ENCODE results near the gene TCF4. TPM values are rescaled to one million over a fixed set of nuclear protein-coding genes. Genes with fewer than 3 reads are reported as not detected.

TCF4 gene
- polyA plus RNA-seq, 1 of the 3 experiments (the other 2 are of a cell fraction) = 39.1 TPM

DNA sequence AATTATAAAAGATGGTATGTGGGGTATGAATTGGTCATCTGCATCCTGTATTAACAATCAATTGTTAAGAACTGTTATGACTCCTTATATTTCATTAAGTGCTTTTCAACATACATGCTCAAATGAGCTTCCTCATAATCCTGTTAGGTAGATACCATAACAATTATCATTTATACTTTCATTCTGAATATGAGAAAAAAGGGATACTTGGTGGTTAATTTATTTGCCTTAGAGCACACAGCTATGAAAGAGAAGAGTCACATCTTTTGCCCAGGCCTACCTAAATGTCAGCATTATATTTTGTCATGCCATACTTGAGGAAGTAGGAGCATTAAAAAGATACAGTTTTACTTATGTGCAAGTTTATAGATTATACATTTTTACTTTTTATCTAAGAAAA, 169.6 kb downstream of the TCF4 start:
- no peaks in the 10 kb centered on the region for H3K36me3 ChIP-seq (replicated peaks in 1 of 2; ENCODE audit: control insufficient read depth in 1 of 2, insufficient read depth in 2 of 2, low read length in 1 of 2)
- ChIA-PET CTCF (interaction anchor here (1.1 to 1.3 kb wide), 3 partner anchors 8 to 27 kb away, joined by 3 to 4 read pairs (median 3); no protein-coding TSS in a partner anchor), POLR2A (no interaction called here)
- H3K9me2 ChIP-seq = no peaks in the 10 kb centered on the region
- no peaks in the 10 kb centered on the region for H3K27me3 ChIP-seq (ENCODE audit: insufficient read depth)
- H3F3A ChIP-seq (replicated peaks; ENCODE audit: insufficient read depth) = peaks cover 10% of the 10 kb centered on the region
- H3K9ac ChIP-seq = no peak overlapping the region
- H4K20me1 ChIP-seq (ENCODE audit: insufficient read depth) = no peaks in the 10 kb centered on the region
- H3K9me3 ChIP-seq = no peaks in the 10 kb centered on the region
- 0 out of 2 replicates have a peak overlapping the region, but pooled peaks have one; percentile 32 for H3K4me2 ChIP-seq
- no peak for TF ChIP-seq SIN3A (IDR thresholded peaks at IDR 0.05; ENCODE audit: borderline replicate concordance, low read depth, low read length)
- TF ChIP-seq TCF12 (IDR thresholded peaks at IDR 0.05) = no peak
- no peak for TF ChIP-seq FOXJ3 (CRISPR knock-in tag; IDR thresholded peaks at IDR 0.05)
- no peak for TF ChIP-seq RCOR1 (IDR thresholded peaks at IDR 0.05; ENCODE audit: low read length)
- TF ChIP-seq USF2 (IDR thresholded peaks at IDR 0.05; ENCODE audit: borderline replicate concordance, low read depth, low read length) = no peak
- TF ChIP-seq POLR2AphosphoS5 (IDR thresholded peaks at IDR 0.05; ENCODE audit: low read depth, low read length) = no peak
- no peak for TF ChIP-seq CHD2 (IDR thresholded peaks at IDR 0.05; ENCODE audit: low read length, partially characterized antibody)
- TF ChIP-seq MEF2A (IDR thresholded peaks at IDR 0.05; ENCODE audit: borderline replicate concordance, low read depth) = no peak
- no peak for TF ChIP-seq MAX (IDR thresholded peaks at IDR 0.05; ENCODE audit: low read depth)
- no peak for TF ChIP-seq NFIC (IDR thresholded peaks at IDR 0.05; ENCODE audit: borderline replicate concordance)
- TF ChIP-seq JUND (IDR thresholded peaks at IDR 0.05) = no peak
- no peak for TF ChIP-seq EZH2phosphoT487 (IDR thresholded peaks at IDR 0.05; ENCODE audit: borderline replicate concordance, low read depth)
- TF ChIP-seq FOSL2 (IDR thresholded peaks at IDR 0.05; ENCODE audit: borderline replicate concordance, low read depth) = no peak
- TF ChIP-seq REST (IDR thresholded peaks at IDR 0.05; ENCODE audit: low read depth, low read length) = no peak
- no peak for TF ChIP-seq RFX5 (IDR thresholded peaks at IDR 0.05; ENCODE audit: low read length)
- no peak overlapping the region for H2AFZ ChIP-seq (ENCODE audit: low read depth)
- DNase-seq = no peak
- peaks cover 87% of the 10 kb centered on the region for H3K79me2 ChIP-seq (ENCODE audit: insufficient read depth)
- no peak overlapping the region for H3K27ac ChIP-seq (ENCODE audit: low read depth in 2 of 2, low read length in 1 of 2)
- peaks cover 46 to 47% of the 10 kb centered on the region in 2 experiments; a peak in 3 of 4 replicates for H3K4me1 ChIP-seq (ENCODE audit: control insufficient read depth in 1 of 2, insufficient read depth in 2 of 2, low read depth in 1 of 2, low read length in 1 of 2)
- no peak overlapping the region for H3K4me3 ChIP-seq (ENCODE audit: low read depth in 2 of 2, low read length in 1 of 2)
